HG03159 (cell line): ENCODE results near the gene ZFAND3.
"Not testable (repeated sequence)": the region's sequence is repeated elsewhere in the genome, so short reads cannot be mapped to it uniquely, and the experiment has no call there.

ENCODE experiments used
- ATAC-seq: cut with Tn5 transposase; IDR thresholded peaks from one replicate; pipeline ENCODE4 v1.9.1; 2021; ENCODE audit warnings: mild to moderate bottlenecking, moderate library complexity; ENCODE audit not compliant: unreplicated experiment

Gene ZFAND3

GRCh38 chr6:37990762-37991525, 171.4 kb downstream of the ZFAND3 start:
- no peak for ATAC-seq

DNA sequence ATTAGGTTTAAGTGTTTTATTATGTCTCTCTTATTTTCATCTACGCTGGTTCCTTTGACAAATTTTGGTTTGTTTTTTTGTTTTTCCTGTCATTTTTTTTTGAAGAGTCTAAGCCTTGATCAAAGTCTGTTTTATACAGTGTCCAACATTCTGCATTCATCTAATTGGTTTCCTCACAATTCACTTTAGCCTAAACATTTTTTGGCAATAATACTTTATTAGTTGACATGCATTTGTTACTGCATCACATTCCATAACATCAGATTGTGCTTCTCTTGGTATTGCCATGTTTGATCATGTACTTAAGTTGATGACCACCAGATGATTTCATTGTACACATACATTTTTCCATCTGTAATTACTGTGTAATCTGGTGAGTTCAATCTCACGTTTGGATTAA, 173.2 kb downstream of the ZFAND3 start:
- ATAC-seq: no peak

DNA sequence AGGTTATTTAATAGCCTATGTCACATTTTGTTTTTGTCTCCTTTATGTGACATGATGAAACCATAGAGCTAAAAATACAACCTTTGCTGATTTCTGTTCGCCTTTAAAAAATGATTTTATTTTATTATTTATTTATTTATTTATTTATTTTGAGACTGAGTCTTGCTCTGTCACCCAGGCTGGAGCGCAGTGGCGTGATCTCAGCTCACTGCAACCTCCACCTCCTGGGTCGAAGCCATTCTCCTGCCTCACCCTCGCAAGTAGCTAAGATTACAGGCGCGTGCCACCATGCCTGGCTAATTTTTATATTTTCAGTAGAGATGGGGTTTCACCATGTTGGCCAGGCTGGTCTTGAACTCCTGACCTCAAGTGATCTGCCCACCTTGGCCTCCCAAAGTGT, 173.7 kb downstream of the ZFAND3 start:
- ATAC-seq: not testable (repeated sequence)

DNA sequence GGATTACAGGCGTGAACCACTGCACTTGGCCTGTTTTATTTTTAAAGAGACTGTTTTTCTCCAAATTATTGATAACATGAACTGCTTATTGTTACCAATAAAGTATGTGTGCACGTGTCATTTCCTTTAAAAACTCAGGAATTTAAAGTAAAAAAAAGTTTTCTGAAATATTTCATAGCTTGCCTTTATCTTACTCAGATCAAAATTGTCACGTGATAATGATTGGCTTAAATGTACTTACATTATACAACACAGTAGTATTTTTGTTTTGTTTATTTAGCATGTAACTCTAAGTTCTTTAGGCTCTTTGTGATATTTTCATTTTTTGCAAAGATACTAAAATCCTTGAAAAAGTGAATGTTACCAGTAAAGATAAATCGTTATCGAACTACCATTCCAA, 174.1 kb downstream of the ZFAND3 start:
- no peak for ATAC-seq

- no peak for ATAC-seq
Observed at GRCh38 chr6:37994223-37994622, 174.7 kb downstream of the ZFAND3 start.

- no peak for ATAC-seq
Observed at GRCh38 chr6:37998366-37998765, 178.8 kb downstream of the ZFAND3 start.

- ATAC-seq: no peak
Observed at GRCh38 chr6:38001386-38001785, 181.9 kb downstream of the ZFAND3 start.

DNA sequence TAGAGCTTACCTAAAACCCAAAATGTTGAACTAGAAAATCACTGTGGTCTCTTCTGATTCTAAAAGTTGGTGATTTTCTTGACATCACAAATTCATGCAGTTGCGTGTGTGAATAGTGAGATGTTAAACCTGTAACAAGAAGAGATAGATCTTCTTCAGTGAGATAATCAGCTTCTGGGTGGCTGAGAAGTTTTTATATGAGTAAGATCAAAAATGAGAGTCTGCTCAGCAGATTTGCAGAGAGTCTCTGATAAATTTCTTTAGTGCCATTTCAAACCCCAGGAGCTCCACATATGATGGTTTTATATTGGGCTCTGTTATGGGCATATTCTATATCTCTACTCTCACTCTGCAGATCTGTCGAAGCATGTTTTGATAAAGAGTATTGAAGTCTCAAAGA, 185.4 kb downstream of the ZFAND3 start:
- ATAC-seq: no peak

DNA sequence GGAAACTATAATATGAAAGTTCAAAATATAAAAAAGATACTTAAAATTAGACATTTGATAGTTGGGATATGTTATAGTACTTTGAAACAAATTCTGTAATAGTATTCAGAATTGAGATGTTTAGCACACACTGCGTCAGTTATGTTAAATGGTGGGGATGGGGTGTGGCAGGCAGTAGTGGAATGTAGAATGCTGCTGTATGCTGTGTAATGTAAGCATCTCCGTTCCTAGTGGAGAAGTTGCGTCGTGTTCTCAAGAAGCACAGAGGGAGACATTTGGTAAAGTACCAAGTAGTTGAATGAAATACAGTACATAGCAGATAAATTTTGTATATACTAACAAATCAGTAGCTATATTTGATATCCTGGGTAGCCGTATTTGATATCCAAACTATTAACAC, 192.4 kb downstream of the ZFAND3 start:
- no peak for ATAC-seq

- no peak for ATAC-seq
Observed at GRCh38 chr6:38012573-38012972, 193.0 kb downstream of the ZFAND3 start.

DNA sequence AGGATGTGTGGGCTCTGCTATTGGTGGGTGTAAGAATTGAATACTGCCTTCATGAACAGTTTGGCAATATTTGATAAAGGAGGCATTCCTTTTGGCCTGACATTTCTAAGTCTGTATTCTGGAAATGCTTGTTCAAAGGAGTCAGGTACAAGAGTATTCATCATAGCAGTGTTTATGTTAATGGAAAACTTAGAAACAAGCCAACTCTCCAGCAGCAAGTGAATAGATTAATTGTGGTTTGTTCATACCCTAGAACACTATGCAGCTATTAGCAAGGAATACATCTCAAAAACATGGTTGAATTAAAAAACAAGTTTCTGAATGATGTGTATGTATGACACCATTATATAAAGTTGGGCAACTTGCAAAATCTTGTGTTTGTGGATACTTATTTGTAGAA, 195.8 kb downstream of the ZFAND3 start:
- ATAC-seq: no peak

DNA sequence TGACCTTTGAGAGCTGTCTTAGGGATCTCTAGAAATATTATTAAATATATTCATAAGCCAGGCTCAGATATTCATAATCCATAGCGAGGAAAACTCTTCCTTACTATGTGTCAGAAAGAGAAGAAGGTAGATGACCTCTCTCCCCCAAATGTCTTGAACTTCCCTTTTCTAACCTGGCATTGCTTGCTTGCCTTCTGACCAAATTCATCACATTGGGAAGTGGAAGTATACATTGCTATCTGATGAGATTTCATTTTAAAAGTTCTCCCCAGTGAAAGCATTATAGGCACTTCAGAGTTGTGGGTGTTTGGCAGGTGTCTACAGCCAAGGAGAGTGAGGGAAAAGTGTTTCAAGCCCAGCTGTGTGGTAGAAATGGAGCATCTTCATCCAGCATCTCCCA, 197.3 kb downstream of the ZFAND3 start:
- no peak for ATAC-seq

GRCh38 chr6:38018755-38019165, 199.2 kb downstream of the ZFAND3 start:
- no peak for ATAC-seq

DNA sequence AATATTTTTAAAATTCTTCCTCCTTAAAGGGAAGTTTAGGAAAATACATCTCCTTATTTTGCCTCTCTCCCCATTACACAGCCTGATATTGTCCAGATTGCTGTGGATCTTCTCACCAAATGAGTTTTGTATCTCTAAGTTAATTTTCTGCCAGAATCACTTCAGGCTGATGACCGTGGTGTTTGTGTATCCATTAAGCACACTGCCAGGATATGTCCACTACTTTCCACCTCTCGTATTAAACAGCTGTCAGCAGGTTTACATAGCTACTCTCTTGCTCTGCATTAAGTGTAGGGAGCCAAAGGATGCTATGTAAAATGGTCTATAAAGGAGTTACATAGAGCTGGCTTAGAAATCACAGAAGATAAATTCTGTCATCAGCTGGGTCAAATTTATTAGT, 201.1 kb downstream of the ZFAND3 start:
- ATAC-seq: no peak

DNA sequence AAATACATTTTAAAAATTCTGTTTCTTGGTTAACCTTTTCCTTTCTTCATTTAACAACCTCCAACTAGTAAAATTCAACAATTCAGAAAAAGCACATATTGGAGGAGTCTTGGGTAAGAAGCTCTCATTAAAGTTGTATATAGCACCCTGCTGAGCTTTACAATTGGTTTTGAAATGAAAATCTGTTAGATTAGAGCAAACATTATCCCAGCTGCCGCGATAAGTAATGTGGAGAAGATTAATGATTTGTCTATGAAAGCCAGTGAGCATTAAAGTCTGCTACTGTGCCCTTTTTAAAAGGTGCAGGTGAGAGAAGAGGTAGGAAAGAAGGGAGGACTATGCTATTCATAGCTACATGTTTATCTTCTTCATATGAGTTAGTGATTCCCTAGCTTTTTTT, 201.5 kb downstream of the ZFAND3 start:
- ATAC-seq: no peak

DNA sequence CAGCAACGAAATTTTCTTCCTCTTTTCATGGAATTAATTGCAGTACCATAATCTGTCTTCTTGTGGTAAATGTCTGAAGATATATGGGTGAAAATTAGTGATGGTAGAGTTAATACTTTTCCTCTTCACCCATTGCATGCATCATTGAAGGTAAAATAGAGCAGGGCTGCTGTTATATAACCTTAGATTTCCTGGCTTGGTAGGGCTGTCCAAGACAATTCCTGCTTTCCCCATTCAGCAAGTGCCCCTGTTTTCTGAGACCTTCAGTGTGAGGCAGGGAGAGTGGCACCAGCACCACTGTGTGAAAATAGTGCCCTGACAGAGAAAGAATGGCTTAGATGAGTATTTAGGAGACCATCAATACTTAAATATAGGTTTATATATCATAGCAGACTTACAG, 202.0 kb downstream of the ZFAND3 start:
- no peak for ATAC-seq

GRCh38 chr6:38022688-38023087, 203.2 kb downstream of the ZFAND3 start:
- ATAC-seq: no peak

GRCh38 chr6:38024908-38025307, 205.4 kb downstream of the ZFAND3 start:
- ATAC-seq: no peak

DNA sequence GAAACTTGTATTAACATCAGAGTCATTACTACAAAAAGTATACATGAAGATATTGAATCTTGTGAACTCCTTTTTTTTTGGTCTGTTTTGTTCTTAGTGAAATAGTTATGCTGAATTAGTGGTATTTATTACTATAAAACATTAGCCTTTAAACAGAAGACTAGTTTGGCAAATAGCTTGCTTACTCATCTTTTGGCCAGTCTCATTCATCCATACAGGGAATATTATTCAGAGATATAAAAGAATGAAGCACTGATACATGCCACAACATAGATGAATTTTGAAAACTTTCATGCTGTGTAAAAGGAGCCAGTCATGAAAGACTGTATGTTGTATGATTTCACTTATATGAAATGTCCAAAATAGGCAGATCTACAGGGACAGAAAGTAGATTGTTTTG, 205.9 kb downstream of the ZFAND3 start:
- ATAC-seq: no peak

GRCh38 chr6:38027685-38028373, 208.3 kb downstream of the ZFAND3 start:
- no peak for ATAC-seq

DNA sequence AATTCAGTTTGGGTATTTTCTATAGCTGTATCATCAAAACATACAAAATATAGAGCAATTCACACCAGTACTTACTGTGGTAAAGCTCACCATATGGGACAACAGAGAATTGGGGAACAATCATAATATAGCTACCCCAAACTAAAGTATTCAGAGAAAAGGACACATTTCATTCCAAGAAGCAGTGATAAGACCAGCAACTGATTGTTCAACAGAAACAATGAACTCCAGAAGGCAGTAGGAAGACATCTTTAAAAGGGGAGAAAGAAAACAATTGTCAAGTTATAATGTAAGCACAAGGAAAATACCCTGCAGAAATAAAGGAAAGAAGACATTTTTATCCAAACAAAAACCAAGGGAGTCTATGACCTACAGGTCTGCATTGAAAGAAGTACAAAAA, 210.9 kb downstream of the ZFAND3 start:
- ATAC-seq: no peak

DNA sequence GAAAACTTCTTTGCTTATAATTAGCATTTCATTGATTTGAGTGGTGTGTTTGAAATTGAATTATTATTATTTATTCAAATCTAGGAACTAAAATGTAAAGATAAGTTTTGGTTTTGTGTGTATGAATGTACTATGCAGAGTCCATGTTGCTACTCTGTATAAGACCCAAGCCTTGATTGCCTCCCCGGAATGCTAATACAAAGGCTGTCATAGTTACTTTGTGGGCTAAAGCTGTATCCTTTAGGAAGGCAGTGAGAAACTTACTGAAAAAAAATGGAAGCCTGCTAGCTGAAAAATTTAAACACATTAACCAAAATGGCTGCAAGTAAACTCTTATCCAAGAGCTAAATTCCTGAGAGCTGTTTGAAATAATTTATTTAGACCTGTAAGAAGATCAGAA, 213.3 kb downstream of the ZFAND3 start:
- ATAC-seq: no peak
